HepG2 (cell line): ENCODE results near the gene USP10. TPM values are rescaled to one million over a fixed set of nuclear protein-coding genes. Genes with fewer than 3 reads are reported as not detected.

Source experiments
- ATAC-seq: fragments of 200-7000 bp; cut with Tn5 transposase; 3 replicates; pipeline ENCODE4 v1.9.1; 2020; ENCODE audit warnings: mild to moderate bottlenecking, moderate library complexity
- BruUV-seq: library from RNA; stranded (reverse); fragments of 400-500 nt; replicated peaks from 2 replicates; lab custom pipeline; 2021; lab: Mats Ljungman, UMichigan
- CTCF ChIA-PET: fragments of 300-600 bp; formaldehyde crosslinking; extraction: SDS; loops from one replicate; lab custom pipeline; 2021; ENCODE audit warnings: low total read pairs, inconsistent platforms, low intra/inter-chr PET ratio; lab: Yijun Ruan, JAX
- POLR2A ChIA-PET: fragments of 350-600 bp; sonication (Branson Sonifier 250); formaldehyde crosslinking; loops from one replicate; lab custom pipeline; 2020; ENCODE audit warnings: antibody characterized with exemption, inconsistent platforms; lab: Yijun Ruan, JAX
- DNase-seq: peaks from one replicate; pipeline ENCODE4 v3.0.0-alpha.2; 2015; ENCODE audit warnings: low spot score
- FAIRE-seq: peaks from 3 replicates; lab custom pipeline; 2011; peaks lifted over from hg19 to GRCh38; lab: Jason Lieb, UNC
- H2AFZ ChIP-seq: one replicate; pipeline ENCODE4 v1.6.1; 2011; ENCODE audit warnings: low read length, inconsistent platforms
- H3K27ac ChIP-seq: fragments of 300-600 bp; 3 replicates; pipeline ENCODE4 v1.8.0; 2011; ENCODE audit warnings: mixed run types, mild to moderate bottlenecking, mixed read lengths, low read length, inconsistent platforms; ENCODE audit not compliant: insufficient read depth; ENCODE audit errors: extremely low read length
- H3K27me3 ChIP-seq, 2 experiments: fragments of 200-600 bp in 1 of 2; 2 replicates in 1 of 2; 3 replicates in 1 of 2; pipeline versions ENCODE4 v1.6.0 to v1.8.0; 2011; ENCODE audit warnings: low read length in 2 of 2, mild to moderate bottlenecking in 2 of 2, moderate library complexity in 2 of 2, inconsistent platforms in 1 of 2; ENCODE audit not compliant: insufficient read depth in 2 of 2, control insufficient read depth in 1 of 2
- H3K36me3 ChIP-seq, 2 experiments: fragments of 200-600 bp in 1 of 2; replicated peaks in 1 of 2; 2 replicates in 1 of 2; 3 replicates in 1 of 2; pipeline versions ENCODE4 v1.5.1 to v1.8.0; 2011; ENCODE audit warnings: low read length in 2 of 2, inconsistent platforms in 1 of 2; ENCODE audit not compliant: insufficient read depth in 2 of 2, control insufficient read depth in 1 of 2
- H3K4me1 ChIP-seq: 2 replicates; pipeline ENCODE4 v1.5.1; 2012; ENCODE audit warnings: low read length, inconsistent platforms; ENCODE audit not compliant: insufficient read depth
- H3K4me2 ChIP-seq: 2 replicates; pipeline ENCODE4 v1.6.0; 2011; ENCODE audit warnings: low read depth, low read length, inconsistent platforms
- H3K4me3 ChIP-seq, 3 experiments: fragments of 200-600 bp in 1 of 3; sonication (generic), shearing (Covaris generic) in 1 of 3; replicated peaks in 1 of 3; 2 replicates each; pipeline ENCODE4 v1.5.1; 2011 to 2016; ENCODE audit warnings: low read length in 3 of 3, inconsistent platforms in 2 of 3, low read depth in 2 of 3, mild to moderate bottlenecking in 2 of 3, control low read depth in 1 of 3, mixed read lengths in 1 of 3; ENCODE audit not compliant: insufficient read depth in 1 of 3
- H3K79me2 ChIP-seq: one replicate; pipeline ENCODE4 v1.6.1; 2011; ENCODE audit warnings: low read length, inconsistent platforms; ENCODE audit not compliant: insufficient read depth
- H3K9ac ChIP-seq: 2 replicates; pipeline ENCODE4 v1.6.0; 2011; ENCODE audit warnings: mild to moderate bottlenecking, low read depth, low read length, inconsistent platforms; ENCODE audit not compliant: insufficient read depth
- H3K9me3 ChIP-seq: 2 replicates; pipeline ENCODE4 v1.5.1; 2012; ENCODE audit warnings: mild to moderate bottlenecking, low read length
- H4K20me1 ChIP-seq: 2 replicates; pipeline ENCODE4 v1.6.0; 2011; ENCODE audit warnings: inconsistent platforms, mild to moderate bottlenecking, low read length, moderate library complexity; ENCODE audit not compliant: insufficient read depth
- AGO1 ChIP-seq: fragments of 200-400 bp; formaldehyde crosslinking; IDR thresholded peaks from 2 replicates; pipeline ENCODE4 v1.6.1; 2017; ENCODE audit warnings: mild to moderate bottlenecking, low read depth, low read length, moderate library complexity; ENCODE audit not compliant: poor library complexity, severe bottlenecking
- ARID2 ChIP-seq: sonication (generic); formaldehyde crosslinking; IDR thresholded peaks from 2 replicates; pipeline ENCODE4 v1.8.1; 2022; ENCODE audit warnings: mild to moderate bottlenecking, missing genetic modification reagents, borderline replicate concordance
- ATF2 ChIP-seq: sonication (generic); formaldehyde crosslinking; IDR thresholded peaks from 2 replicates; pipeline ENCODE4 v1.4.0; 2020; ENCODE audit warnings: missing genetic modification reagents
- ETS1 ChIP-seq: sonication (generic); formaldehyde crosslinking; IDR thresholded peaks from 2 replicates; pipeline ENCODE4 v1.4.0; 2020; ENCODE audit warnings: missing genetic modification reagents
- IRF2 ChIP-seq: IDR thresholded peaks from 2 replicates; pipeline ENCODE4 v1.6.1; 2018; ENCODE audit warnings: missing genetic modification reagents, missing compliant biosample characterization
- KLF13 ChIP-seq: sonication (generic); formaldehyde crosslinking; IDR thresholded peaks from 2 replicates; pipeline ENCODE4 v1.4.0; 2020; ENCODE audit warnings: mild to moderate bottlenecking, missing genetic modification reagents
- MLXIP ChIP-seq: sonication (generic); formaldehyde crosslinking; IDR thresholded peaks from 2 replicates; pipeline ENCODE4 v1.9.0; 2021; ENCODE audit warnings: missing genetic modification reagents, borderline replicate concordance
- RCOR2 ChIP-seq: IDR thresholded peaks from 2 replicates; pipeline ENCODE4 v1.6.1; 2016; ENCODE audit warnings: missing biosample characterization, missing genetic modification reagents
- ZBTB25 ChIP-seq: IDR thresholded peaks from 2 replicates; pipeline ENCODE4 v1.6.1; 2018; ENCODE audit warnings: missing genetic modification reagents
- ZBTB49 ChIP-seq: sonication (generic); formaldehyde crosslinking; IDR thresholded peaks from 2 replicates; pipeline ENCODE4 v1.4.0; 2020; ENCODE audit warnings: missing genetic modification reagents, borderline replicate concordance
- ZNF225 ChIP-seq: sonication (generic); formaldehyde crosslinking; IDR thresholded peaks from 2 replicates; pipeline ENCODE4 v1.4.0; 2020; ENCODE audit warnings: mild to moderate bottlenecking, missing genetic modification reagents
- ZNF282 ChIP-seq: fragments of 450-650 bp; IDR thresholded peaks from 2 replicates; pipeline ENCODE4 v1.6.1; 2018; ENCODE audit not compliant: partially characterized antibody
- ZNF383 ChIP-seq: sonication (generic); formaldehyde crosslinking; IDR thresholded peaks from 2 replicates; pipeline ENCODE4 v1.4.0; 2020; ENCODE audit warnings: missing genetic modification reagents, mild to moderate bottlenecking, borderline replicate concordance
- ZNF563 ChIP-seq: sonication (generic); formaldehyde crosslinking; IDR thresholded peaks from 2 replicates; pipeline ENCODE4 v1.8.0; 2022; ENCODE audit warnings: mild to moderate bottlenecking, moderate library complexity, missing genetic modification reagents
- WGBS: methylation state at CpG from one replicate; pipeline ENCODE4 v1.1.6; 2017; ENCODE audit warnings: low lambda C conversion rate; 5-methylcytosine and 5-hydroxymethylcytosine counted together
- in situ Hi-C: cut with HindIII; loops from 2 replicates; pipeline ENCODE4 v1.10.0; 2017; ENCODE audit warnings: low pct_unique_long_range_greater_than_20kb; ENCODE audit not compliant: extremely low pct_ligation_motif_present
- intact Hi-C: fragments of 100-400 bp; cut with micrococcal nuclease; formaldehyde crosslinking; loops from one replicate; pipeline ENCODE4 v1.10.0; 2022; ENCODE audit not compliant: unreplicated experiment
- polyA plus RNA-seq, 8 experiments: library from polyadenylated mRNA; depleted of rRNA in 3 of 8; stranded (reverse) in 7 of 8; unstranded in 1 of 8; fragments of >200 nt; fragmentation: Illumina TruSeq in 4 of 8; extraction: Trizol in 4 of 8; gene quantifications; 2 replicates each; pipeline versions ENCODE4 v1.2.1 to v1.2.3, GENCODE V29; 2011 to 2016; ENCODE audit warnings: low read depth in 4 of 8, missing spikeins in 1 of 8, mixed read lengths in 1 of 8; ENCODE audit not compliant: insufficient read depth in 1 of 8
- total RNA-seq, 5 experiments: library from RNA; depleted of rRNA; stranded (reverse); fragments of >200 nt; fragmentation: Illumina TruSeq; extraction: Trizol; gene quantifications; 2 replicates each; pipeline ENCODE4 v1.2.3, GENCODE V29; 2016; ENCODE audit warnings: low read depth in 1 of 5
- TF ChIP-seq, protein P1 (sequence below): sonication (generic); formaldehyde crosslinking; IDR thresholded peaks from 2 replicates; pipeline ENCODE4 v1.5.1; 2020; ENCODE audit warnings: missing genetic modification reagents, mild to moderate bottlenecking, borderline replicate concordance

Gene USP10
- total and polyA plus RNA-seq, 2 of the 13 experiments (the other 11 are each of a cell fraction or from before 2014, with no cell fraction given), result 79.1 to 122 TPM

DNA sequence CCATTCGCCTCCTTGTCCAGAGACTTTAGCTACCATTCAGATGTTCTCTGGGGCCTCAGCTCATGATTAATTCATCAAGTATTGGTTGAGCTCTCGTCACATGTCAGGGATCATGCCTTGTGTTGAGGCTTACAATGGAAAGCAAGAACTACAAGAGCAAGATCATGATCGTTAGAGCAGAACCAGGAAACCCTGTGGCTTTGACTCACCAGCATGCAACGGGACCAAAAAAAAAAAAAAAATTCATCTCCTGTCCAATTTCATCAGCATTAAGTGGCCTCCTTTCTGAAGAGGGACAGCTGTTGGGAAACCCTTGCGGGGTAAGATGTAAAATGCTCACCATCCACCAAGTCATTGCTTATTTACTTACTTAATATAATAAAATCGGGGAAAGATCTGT lies 12.1 kb upstream of the USP10 start:
- WGBS, result 52% methylated on average over 6 of the region's 6 CpGs
- H3K79me2 ChIP-seq, result no peaks in the 10 kb centered on the region
- H3K36me3 ChIP-seq, result no peaks in the 10 kb centered on the region
- H3K9me3 ChIP-seq, result no peaks in the 10 kb centered on the region
- H3K27me3 ChIP-seq, result peaks cover 0 to 9% of the 10 kb centered on the region in 2 experiments; a peak in 2 of 5 replicates
- H3K4me1 ChIP-seq, result peaks cover 40% of the 10 kb centered on the region
- H3K9ac ChIP-seq, result no peak overlapping the region
- peak overlapping the region; percentile 55 for H2AFZ ChIP-seq
- no peak for DNase-seq
- BruUV-seq, result no TSS peak
- H3K27ac ChIP-seq, result no peak overlapping the region
- intact Hi-C loops, result no loop called here
- ChIA-PET POLR2A (no interaction called here), CTCF (no interaction called here)
- ATAC-seq, result no peak
- no peak for FAIRE-seq
- no peak overlapping the region for H3K4me2 ChIP-seq
- H4K20me1 ChIP-seq, result no peaks in the 10 kb centered on the region
- no peak overlapping the region for H3K4me3 ChIP-seq
- in situ Hi-C loops, result no loop called here
- TF ChIP-seq, protein P1, sequence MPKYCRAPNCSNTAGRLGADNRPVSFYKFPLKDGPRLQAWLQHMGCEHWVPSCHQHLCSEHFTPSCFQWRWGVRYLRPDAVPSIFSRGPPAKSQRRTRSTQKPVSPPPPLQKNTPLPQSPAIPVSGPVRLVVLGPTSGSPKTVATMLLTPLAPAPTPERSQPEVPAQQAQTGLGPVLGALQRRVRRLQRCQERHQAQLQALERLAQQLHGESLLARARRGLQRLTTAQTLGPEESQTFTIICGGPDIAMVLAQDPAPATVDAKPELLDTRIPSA, result no peak
- no peak for TF ChIP-seq ZNF225 (CRISPR knock-in tag)
- no peak for TF ChIP-seq ZNF282
- no peak for TF ChIP-seq ZNF383 (CRISPR knock-in tag)
- no peak for TF ChIP-seq ARID2 (CRISPR knock-in tag)
- no peak for TF ChIP-seq ATF2 (CRISPR knock-in tag)
- TF ChIP-seq ZBTB49 (CRISPR knock-in tag), result no peak
- no peak for TF ChIP-seq ETS1
- TF ChIP-seq RCOR2 (CRISPR knock-in tag), result no peak
- TF ChIP-seq ZBTB25 (CRISPR knock-in tag), result no peak
- no peak for TF ChIP-seq IRF2 (CRISPR knock-in tag)
- TF ChIP-seq MLXIP (CRISPR knock-in tag), result no peak
- no peak for TF ChIP-seq AGO1
- no peak for TF ChIP-seq ZNF563 (CRISPR knock-in tag)
- TF ChIP-seq KLF13 (CRISPR knock-in tag), result no peak
